ENCODE data around the gene MTMR6.
A peak's percentile ranks its signal among the peaks of the same experiment; 100 is the strongest.

Gene MTMR6

DNA sequence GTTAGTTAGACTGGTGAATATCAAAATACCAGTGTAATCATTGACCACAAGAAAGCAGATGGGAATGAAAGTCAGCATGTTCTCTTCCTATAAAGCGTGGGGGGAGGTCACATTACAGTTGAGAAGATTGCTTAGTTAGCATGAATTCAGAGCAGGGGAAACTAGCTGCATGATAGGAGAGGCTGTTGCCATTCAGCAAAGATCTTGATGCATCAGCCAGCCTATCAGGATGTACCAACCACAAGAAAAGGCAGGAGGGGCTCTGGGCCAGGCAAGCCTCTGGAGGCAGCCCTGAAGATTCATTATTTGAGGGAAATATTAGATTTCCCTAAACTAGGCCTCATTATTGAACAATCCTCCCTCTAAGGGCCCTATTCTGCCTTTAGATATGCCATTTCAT lies 5.0 kb upstream of the MTMR6 start:
- Histone ChIP-seq H3K4me3 (ENCODE audit: severe bottlenecking) (no peak overlapping the region), H3K27me3 (ENCODE audit: insufficient read depth, poor library complexity, severe bottlenecking) (no peaks in the 10 kb centered on the region), H3K4me1 (ENCODE audit: insufficient read depth, poor library complexity, severe bottlenecking) (peaks cover 2% of the 10 kb centered on the region), H3K27ac (ENCODE audit: poor library complexity, severe bottlenecking) (no peak overlapping the region), H3K9me3 (ENCODE audit: severe bottlenecking) (no peaks in the 10 kb centered on the region), H3K36me3 (ENCODE audit: low read depth) (no peaks in the 10 kb centered on the region)
- ATAC-seq (ENCODE audit: low read depth), result peak; percentile 59; the same call in 2 of the 3 replicates
- no peak for DNase-seq (ENCODE audit: low spot score)
- TF ChIP-seq, protein P1, sequence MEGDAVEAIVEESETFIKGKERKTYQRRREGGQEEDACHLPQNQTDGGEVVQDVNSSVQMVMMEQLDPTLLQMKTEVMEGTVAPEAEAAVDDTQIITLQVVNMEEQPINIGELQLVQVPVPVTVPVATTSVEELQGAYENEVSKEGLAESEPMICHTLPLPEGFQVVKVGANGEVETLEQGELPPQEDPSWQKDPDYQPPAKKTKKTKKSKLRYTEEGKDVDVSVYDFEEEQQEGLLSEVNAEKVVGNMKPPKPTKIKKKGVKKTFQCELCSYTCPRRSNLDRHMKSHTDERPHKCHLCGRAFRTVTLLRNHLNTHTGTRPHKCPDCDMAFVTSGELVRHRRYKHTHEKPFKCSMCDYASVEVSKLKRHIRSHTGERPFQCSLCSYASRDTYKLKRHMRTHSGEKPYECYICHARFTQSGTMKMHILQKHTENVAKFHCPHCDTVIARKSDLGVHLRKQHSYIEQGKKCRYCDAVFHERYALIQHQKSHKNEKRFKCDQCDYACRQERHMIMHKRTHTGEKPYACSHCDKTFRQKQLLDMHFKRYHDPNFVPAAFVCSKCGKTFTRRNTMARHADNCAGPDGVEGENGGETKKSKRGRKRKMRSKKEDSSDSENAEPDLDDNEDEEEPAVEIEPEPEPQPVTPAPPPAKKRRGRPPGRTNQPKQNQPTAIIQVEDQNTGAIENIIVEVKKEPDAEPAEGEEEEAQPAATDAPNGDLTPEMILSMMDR (IDR thresholded peaks at IDR 0.05; ENCODE audit: poor library complexity, severe bottlenecking), result no peak

DNA sequence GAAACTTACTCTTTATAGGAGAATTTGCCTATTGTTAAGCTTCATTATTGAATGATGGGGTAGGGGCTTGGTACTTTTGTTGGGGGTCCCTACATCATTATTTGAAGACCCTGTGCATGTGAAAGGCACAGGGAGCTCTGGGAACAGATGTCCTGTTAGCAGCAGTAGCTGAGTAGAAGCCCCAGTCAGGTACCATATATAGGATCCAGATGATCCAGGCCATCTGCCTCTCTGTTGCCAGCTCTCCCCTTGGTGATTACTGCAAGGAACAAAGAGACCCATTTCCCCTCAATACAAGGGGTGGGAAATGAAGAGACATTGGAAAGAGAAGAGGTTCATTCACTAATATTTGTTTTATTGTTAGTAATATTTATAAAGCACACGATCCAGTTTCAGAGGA lies 4.4 kb upstream of the MTMR6 start:
- Histone ChIP-seq H3K9me3 (ENCODE audit: severe bottlenecking) (no peaks in the 10 kb centered on the region), H3K4me3 (ENCODE audit: severe bottlenecking) (no peak overlapping the region), H3K27me3 (ENCODE audit: insufficient read depth, poor library complexity, severe bottlenecking) (no peaks in the 10 kb centered on the region), H3K27ac (ENCODE audit: poor library complexity, severe bottlenecking) (no peak overlapping the region), H3K36me3 (ENCODE audit: low read depth) (no peaks in the 10 kb centered on the region), H3K4me1 (ENCODE audit: insufficient read depth, poor library complexity, severe bottlenecking) (peaks cover 2% of the 10 kb centered on the region)
- ATAC-seq (ENCODE audit: low read depth) (no peak), DNase-seq (ENCODE audit: low spot score) (no peak)
- TF ChIP-seq, protein P1 (IDR thresholded peaks at IDR 0.05; ENCODE audit: poor library complexity, severe bottlenecking), result no peak

DNA sequence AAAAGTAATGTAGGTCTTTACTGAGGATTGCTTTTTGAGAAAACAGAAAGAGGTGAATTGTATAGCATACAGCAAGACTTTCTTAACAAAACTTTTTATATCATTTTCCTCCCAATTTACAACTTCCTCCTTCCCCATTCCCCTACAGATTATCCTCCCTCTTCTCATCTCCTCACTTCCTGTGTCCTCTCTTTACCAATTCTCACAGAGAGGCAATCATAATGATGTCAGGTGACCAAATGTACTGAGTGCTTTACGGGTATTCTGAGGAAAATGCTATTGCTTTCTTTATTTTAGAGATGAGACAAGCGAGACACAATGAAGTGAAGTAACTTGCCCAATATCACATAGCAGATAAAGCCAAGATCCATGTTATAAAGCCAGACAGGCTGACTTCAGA lies 1.7 kb upstream of the MTMR6 start:
- H3K27ac ChIP-seq (ENCODE audit: poor library complexity, severe bottlenecking), result no peak overlapping the region
- H3K36me3 ChIP-seq (ENCODE audit: low read depth), result peaks cover 11% of the 10 kb centered on the region
- no peak overlapping the region for H3K4me3 ChIP-seq (ENCODE audit: severe bottlenecking)
- TF ChIP-seq, protein P1 (IDR thresholded peaks at IDR 0.05; ENCODE audit: poor library complexity, severe bottlenecking), result no peak
- no peaks in the 10 kb centered on the region for H3K9me3 ChIP-seq (ENCODE audit: severe bottlenecking)
- ATAC-seq (ENCODE audit: low read depth) (no peak), DNase-seq (ENCODE audit: low spot score) (no peak)
- H3K27me3 ChIP-seq (ENCODE audit: insufficient read depth, poor library complexity, severe bottlenecking), result no peaks in the 10 kb centered on the region
- peaks cover 11% of the 10 kb centered on the region for H3K4me1 ChIP-seq (ENCODE audit: insufficient read depth, poor library complexity, severe bottlenecking)

DNA sequence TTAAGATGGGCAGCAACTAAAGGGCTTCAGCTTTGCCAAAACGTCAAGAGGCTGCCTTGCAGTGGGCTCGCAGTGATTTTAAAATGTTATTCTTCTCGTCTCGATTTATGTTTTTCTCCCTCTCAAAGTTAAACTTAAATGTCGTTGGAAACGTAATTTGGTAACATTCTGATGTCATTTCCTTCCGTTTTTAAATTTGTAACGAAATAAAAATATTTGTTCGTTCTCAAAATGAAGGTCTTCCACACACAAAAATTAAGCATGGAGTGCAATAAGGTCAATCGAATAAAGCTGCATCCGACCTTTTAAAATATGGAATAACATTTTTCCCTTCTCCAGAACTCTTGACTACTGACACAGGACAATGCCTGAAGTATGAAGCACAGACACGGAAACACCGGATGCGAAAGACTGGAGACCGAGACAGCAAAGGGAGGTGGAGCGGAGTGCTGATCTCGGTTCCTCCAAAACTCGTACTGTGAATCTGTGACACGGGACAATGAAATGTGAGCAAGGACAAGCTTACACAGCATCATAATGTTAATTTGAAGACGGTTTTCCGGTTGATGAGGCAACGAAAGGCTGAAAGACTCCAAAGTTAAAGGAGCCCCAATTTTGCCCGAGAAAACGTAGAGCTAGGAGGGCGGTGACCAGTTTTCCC lies 850 bp downstream of the MTMR6 start:
- Histone ChIP-seq H3K27me3 (ENCODE audit: insufficient read depth, poor library complexity, severe bottlenecking) (no peaks in the 10 kb centered on the region), H3K9me3 (ENCODE audit: severe bottlenecking) (no peaks in the 10 kb centered on the region), H3K4me3 (ENCODE audit: severe bottlenecking) (peak overlapping the region; percentile 63), H3K4me1 (ENCODE audit: insufficient read depth, poor library complexity, severe bottlenecking) (peaks cover 11% of the 10 kb centered on the region), H3K36me3 (ENCODE audit: low read depth) (peaks cover 24% of the 10 kb centered on the region), H3K27ac (ENCODE audit: poor library complexity, severe bottlenecking) (peak overlapping the region; percentile 71)
- TF ChIP-seq, protein P1 (IDR thresholded peaks at IDR 0.05; ENCODE audit: poor library complexity, severe bottlenecking), result no peak
- ATAC-seq (ENCODE audit: low read depth), result peak; percentile 32; the same call in 1 of the 3 replicates
- DNase-seq (ENCODE audit: low spot score), result no peak

DNA sequence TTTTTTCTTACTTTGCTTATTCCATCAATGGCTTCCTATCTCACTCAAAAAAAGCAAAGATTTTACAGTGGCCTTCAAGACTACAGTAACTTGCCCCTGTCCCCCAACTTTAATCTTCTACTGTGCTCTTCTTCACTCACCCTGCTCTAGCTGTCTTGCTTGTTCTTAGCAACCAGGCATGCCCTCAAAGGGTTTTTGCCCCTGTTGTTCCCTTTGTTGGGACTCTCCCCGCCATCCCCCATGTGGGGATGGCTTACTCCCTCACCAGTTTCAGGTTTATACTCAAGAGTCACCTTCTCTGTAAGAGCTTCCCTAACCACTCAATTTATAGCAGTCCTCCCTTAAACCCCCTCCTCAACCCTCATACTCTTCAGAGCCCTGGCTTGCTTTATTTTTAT lies 5.4 kb downstream of the MTMR6 start:
- Histone ChIP-seq H3K9me3 (ENCODE audit: severe bottlenecking) (no peaks in the 10 kb centered on the region), H3K27ac (ENCODE audit: poor library complexity, severe bottlenecking) (no peak overlapping the region), H3K27me3 (ENCODE audit: insufficient read depth, poor library complexity, severe bottlenecking) (no peaks in the 10 kb centered on the region), H3K4me3 (ENCODE audit: severe bottlenecking) (no peak overlapping the region), H3K36me3 (ENCODE audit: low read depth) (peaks cover 24% of the 10 kb centered on the region), H3K4me1 (ENCODE audit: insufficient read depth, poor library complexity, severe bottlenecking) (peaks cover 12% of the 10 kb centered on the region)
- ATAC-seq (ENCODE audit: low read depth) (no peak), DNase-seq (ENCODE audit: low spot score) (no peak)
- TF ChIP-seq, protein P1 (IDR thresholded peaks at IDR 0.05; ENCODE audit: poor library complexity, severe bottlenecking), result no peak
